HG02623 (cell line): ENCODE measurements around the gene BICRAL.
"Not testable (repeated sequence)": the region's sequence is repeated elsewhere in the genome, so short reads cannot be mapped to it uniquely, and the experiment has no call there.

Source experiments
- ATAC-seq: cut with Tn5 transposase; IDR thresholded peaks from one replicate; pipeline ENCODE4 v1.9.1; 2021; ENCODE audit warnings: moderate library complexity; ENCODE audit not compliant: unreplicated experiment

Gene BICRAL

DNA sequence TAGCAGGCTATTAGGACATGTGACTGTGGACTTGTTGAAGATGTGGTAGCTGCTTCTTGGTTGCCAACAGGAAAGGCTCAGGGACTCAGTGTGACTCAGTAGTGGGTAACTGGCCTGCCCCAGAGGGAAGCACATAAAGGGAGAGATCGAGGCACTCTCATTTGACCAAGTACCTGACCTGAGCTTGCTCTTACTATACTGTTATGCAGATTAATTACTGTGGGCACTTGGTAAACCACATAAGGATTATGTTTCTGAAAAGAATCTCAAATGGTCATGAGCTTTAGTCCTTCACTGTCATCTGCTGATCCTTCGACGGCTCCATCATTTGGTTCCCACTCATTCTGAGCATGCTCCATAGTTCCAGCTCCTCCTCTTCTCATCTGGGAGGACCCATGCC lies 49.4 kb downstream of the BICRAL start:
- no peak for ATAC-seq

DNA sequence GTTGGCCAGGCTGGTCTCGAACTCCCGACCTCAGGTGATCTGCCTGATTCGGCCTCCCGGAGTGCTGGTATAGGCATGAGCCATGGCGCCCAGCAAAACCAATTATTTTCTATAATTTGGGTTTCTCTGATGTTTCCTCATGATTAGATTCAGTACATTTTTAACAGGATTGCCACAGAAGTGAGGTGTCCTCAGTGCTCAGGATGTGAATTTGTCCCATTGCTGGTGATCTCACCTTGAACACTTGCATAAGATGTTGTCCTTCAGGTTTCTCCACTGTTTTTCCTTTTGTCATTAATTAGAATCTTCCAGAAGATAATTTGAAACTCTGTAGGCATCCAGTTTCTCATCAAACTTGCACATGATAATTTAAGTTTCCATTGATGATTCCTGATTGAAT lies 52.2 kb downstream of the BICRAL start:
- ATAC-seq, result no peak

DNA sequence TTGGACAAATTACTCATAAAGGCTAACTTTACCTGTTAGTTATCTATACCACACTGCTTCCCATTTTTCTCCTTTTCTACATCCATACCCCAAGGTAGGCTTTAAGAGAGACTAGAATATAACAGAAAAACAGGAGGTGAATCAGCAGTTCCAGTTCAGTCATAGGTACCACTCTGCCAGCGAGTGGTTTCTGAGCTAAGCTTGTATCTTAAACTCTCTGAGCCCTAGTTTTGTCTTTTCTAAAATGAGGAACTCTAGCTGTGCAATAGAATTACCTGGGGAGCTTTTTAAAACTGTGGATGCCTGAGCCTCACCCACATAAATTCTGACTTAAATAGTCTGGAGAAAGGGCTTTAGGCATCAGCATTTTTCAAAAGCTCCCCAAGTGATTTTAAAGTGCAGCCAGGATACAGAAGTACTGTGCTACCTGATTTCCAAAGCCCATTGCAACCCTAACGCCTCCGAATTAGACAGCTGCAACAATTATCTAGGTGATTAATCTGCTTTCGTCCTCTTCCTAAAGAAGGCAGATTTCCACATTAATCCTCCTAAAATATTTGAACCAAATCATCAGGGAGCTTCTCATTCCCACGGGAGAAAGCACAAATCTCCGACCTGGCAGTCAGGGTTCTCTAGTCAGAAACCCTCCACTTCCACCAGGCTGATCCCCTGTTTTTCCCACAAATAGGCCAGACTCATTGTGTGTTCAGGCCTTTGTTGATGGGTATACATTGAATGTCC lies 60.2 kb downstream of the BICRAL start:
- no peak for ATAC-seq

DNA sequence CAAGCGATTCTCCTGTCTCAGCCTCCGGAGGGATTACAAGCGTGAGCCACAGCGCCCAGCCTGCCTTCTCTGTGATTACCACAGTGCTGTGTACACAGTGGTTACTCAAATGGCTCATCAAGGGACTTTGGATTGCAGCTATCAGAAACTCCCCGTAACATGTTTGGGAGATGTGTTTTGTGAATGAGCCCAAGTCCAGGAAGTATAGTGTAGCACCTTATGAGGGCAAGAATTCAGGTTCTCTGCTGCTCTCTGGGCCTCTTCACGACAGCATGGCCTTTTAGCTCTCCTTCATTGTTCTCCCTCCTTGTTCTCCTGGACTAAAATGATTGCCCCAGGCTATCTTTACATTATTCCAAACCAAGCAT lies 63.5 kb downstream of the BICRAL start:
- no peak for ATAC-seq

DNA sequence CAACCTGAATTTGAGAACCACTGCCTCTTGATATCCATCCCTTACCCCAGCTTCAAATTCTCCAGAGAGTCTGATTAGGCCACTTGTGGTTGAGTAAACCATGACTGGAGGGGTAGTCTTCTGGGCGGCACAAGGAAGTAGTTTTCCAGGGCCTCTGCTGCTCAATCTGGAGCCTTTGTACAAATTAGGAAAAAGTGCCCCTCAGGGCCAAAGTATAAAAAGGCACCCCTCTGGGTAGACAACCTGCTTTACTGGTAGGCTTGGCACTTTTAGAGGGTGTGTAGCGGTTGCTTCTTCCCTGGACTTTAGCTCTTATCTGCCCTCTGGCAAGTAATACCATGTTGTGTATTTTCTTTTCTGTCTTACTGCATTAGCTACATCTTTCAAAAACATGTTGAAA lies 64.7 kb downstream of the BICRAL start:
- ATAC-seq, result no peak

DNA sequence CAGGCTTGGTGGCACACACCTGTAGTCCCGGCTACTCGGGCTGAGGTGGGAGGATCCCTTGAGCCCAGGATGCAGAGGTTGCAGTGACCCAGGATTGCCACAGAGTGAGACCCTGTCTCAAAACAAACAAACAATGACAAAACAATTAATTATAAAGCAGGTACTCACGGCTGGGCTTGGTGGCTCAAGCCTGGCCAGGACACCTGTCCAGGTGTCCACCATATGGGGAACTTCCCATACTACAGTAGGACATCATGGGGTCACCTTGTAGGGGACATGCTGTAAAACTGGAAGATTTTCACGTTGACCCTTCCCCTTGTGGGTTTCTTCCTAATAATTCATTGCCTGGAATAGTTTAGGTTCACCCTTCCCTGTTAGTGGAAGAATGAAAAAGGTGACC lies 66.8 kb downstream of the BICRAL start:
- ATAC-seq, result no peak

DNA sequence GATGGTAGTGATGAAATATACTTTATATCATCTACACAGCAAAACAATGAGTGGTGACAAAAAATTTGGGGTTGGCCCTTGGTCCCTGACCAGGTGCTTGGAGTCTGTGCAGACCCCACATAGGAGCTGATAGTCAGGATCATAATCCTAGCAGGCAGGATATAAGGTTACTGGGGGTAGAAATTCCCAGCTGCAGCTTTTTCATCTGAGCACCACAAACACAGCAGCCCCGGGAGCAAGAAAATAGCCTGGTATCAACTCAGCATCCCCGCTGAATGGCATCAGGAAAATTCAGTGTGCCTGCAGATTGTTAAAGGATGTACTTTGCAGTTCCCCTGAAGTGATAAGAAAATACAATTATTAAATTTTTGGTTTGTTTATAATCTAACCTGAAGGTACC lies 69.7 kb downstream of the BICRAL start:
- ATAC-seq, result no peak

DNA sequence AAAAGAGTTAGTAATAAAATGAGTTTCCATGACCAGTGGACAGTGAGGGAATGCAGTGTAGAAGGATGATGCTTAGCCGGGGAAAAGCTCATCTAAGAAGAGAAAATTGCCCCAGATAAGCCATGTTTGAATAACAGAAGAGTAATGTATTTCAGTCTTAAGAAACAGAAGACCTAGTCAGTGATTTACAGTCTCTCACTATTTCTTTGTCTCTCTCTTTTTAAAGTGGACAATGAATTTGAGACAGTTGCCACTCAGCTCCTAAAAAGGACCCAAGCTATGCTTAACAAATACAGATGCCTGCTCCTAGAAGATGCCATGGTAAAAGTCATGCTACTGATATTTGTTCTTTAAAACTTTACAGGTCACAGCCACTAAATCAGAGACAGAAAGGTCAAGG lies 78.2 kb downstream of the BICRAL start:
- ATAC-seq, result no peak

DNA sequence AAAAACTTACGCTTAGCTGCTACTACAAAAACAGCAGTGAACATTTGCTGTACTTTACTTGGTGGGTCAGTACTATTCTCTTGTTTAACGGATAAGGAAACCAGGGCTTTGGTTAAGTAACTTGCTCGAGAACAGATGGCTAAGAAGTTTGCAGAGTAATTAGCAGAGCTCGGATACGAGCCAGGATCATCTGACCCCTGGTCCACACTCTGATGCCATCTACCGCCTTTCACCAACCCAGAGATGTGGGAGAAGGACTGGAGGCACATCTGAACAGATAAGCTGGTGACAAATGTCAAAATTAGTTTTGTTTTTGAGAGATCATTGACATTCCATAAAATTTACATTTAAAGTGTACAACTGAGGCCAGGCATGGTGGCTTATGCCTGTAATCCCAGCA lies 78.6 kb downstream of the BICRAL start:
- ATAC-seq, result no peak

DNA sequence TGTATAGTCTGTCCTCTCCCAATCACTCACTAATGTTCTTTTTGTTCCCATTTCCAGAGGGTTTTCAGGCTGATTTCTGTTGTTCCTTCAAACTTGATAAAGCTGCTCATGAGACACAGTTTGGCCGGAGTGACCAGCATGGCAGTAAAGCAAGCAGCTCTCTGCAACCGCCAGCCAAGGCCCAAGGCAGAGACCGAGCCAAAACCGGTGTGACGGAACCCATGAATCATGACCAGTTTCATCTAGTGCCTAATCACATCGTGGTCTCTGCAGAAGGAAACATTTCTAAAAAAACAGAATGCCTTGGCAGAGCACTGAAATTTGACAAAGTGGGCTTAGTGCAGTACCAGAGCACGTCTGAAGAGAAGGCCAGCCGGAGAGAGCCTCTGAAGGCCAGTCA lies 82.8 kb downstream of the BICRAL start:
- no peak for ATAC-seq

DNA sequence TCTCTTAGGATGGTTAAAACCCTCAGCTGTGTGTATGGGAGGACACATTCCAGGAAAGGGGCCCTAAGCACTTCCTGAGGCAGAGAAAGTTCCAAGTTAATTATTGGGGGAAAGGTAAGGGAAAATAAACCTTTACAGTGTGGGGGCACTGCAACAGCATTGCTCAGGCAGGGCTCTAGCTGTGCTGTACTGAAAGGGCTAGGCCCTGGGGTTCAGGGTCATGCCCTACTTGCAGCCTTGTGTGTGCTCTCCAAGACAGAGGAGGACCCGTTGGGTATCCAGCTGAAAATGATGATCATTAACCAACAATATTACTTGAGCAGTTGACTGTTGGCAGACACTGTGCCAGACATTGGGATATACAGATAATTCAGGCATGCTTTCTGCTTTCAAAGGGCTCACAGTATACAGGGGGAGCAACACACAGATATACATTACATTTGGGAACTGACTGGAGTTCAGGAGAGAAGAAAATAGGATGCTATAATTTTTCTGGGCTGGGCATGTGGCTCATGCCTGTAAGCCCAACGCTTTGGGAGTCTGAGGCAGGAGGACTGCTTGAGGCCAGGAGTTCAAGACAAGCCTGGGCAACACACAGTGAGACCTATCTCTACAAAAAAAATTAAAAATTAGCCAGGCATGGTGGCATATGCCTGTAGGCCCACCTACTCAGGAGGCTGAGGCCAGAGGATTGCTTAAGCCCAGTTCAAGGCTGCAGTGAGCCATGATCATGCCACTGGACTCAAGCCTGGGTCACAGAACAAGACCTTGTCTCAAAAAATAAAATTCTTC lies 88.5 kb downstream of the BICRAL start:
- no peak for ATAC-seq

DNA sequence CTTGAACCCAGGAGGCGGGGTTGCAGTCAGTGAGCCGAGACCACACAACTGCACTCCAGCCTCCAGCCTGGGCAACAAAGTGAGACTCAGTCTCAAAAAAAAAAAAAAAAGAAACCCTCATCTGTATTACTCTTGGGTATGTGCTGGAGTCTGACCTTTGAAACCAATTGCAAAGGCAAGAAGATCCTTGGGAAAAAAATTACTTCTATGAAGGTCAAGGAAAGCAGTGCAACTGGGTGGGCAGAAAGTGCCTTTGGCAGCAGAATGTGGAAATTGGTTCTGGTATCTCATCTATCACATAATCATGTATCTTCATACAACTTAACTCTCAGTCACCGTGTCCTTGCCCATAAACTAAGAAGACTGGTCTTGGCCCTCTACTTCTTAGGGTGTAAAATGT lies 89.9 kb downstream of the BICRAL start:
- ATAC-seq, result no peak

DNA sequence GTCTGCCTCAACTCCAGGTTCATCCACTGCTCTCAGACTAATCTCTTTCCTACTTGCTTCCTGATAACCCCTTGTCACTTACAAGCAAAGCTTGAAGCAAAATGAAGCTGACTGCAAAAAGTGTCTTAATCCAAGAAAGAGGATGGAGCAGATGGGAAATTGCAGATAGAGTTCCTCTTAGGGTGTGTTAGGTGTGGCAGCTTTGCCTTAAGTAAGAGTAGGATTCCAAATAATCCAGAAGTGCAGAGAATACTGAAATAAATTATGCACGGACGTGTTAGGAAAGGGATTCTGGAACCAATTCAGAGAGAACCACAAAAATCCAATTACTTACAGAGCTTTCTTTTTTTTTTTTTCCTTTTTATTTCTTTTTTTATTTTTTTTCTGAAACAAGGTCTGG lies 91.5 kb downstream of the BICRAL start:
- ATAC-seq, result no peak

DNA sequence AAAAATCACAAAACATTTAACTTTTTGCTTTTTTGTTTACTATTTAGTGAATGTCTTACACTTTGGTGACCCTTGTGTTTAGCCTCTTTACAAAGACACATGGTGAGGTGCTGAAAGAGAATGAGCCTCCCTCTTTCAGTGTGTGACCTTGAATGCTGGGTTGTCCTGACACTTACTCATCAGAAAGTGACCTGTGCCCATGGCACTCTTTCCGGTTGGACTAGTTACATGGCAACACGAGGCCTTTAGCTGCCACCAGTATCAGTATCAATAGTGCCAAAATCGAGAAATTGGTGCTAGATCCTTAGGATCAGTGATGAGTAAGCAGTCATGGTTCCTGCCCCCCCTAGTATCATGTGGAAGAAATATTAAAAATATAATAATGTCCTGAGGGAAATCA lies 95.8 kb downstream of the BICRAL start:
- ATAC-seq, result no peak

DNA sequence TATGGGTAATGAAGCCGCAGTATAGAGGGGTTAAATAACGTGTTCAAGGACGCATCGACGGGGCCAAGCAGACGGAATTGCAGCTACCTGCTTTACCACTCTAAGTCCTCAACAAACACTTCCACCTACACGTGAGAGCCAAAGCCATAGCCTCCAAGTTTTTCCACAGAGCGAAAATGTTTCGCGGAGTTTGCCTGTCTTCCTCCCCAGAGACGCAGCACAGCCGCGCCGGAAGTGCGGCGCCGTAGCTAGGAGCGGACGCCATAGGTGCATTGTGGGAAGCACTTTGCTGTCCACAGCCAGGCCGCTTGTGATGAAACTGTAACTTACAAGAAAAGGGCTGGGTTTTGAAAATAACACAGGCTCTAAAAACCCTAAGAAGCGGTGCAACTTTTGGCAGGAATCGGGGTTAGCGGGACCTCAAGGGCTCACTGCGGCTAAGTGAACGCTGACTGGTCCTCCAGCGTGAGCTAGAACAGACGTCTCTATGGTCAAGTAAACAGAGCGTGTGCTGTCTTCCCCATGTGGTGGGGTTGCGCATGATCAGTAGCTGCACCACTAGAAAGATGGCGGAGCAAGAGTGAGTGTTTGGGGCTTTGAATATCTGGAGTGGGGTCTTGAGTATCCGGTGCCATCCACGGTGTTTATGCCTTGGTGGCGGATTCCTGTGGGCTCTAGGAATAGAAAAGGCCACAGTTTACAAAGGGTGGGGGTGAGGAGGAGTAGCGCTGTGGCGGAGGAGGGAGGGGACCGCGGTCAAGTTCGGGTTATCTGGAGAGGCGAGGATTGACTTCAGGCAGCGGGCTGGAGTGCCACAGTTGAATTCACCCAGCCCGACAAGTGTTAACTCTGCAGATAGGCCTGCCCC lies 97.8 kb downstream of the BICRAL start, which contains the start of gene RPL7L1:
Gene RPL7L1 (plus strand): TSS at position 245 of the 868 bp plus-strand sequence. CDS start 295 bp downstream, at position 540.
- peak; percentile 93 for ATAC-seq

DNA sequence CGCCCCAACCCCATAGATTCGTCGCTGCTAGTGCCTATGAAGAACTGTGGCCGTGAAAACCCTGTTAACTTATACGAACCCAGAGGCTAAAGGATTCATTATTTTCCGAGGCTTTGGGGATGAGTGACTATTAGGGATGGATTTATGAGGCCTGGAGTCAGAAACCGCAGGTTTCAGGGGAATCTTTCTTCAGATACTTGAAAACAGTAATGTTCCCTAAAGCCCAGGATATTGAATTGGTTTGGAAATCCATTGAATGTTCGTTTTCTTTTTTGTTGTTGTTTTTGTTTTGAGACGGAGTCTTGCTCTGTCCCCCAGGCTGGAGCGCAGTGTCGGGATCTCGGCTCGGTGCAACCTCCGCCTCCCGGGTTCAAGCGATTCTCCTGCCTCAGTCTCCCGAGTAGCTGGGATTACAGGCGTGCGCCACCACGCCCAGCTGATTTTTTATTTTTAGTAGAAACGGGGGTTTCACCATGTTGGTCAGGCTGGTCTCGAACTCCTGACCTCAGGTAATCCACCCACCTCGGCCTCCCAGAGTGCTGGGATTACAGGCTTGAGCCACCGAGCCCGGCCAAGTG lies 98.5 kb downstream of the BICRAL start:
- not testable (repeated sequence) for ATAC-seq

DNA sequence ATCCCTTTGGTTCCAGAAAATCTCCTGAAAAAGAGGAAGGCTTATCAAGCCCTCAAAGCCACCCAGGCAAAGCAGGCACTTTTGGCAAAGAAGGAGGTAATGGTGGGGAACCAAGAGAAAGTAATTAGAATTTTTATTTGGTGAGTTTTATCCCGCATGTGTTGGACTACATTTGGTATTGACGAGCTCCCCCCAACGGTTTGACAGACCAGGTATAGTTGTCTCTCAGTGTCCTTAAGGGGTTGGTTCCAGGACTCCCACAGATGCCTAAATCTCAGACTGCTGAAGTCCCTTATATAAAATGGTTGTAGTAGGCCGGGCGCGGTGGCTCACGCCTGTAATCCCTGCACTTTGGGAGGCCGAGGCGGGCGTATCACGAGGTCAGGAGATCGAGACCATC lies 99.0 kb downstream of the BICRAL start:
- ATAC-seq, result not testable (repeated sequence)

DNA sequence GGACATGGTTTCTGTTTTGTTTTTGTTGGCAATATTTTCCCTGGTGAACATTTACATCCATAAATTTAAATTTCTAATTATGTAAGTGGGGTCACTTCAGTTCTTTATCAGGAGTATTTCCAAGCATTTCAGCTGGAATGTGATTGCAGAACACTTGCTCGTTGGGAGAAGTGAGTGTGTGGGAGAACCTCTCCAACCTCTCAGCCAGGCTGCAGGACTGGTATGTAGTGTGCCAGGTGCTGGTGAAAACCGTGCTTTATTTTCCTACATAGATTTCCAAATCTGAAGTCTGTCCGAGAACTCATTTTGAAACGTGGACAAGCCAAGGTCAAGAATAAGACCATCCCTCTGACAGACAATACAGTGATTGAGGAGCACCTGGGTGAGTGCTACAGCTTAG lies 103.8 kb downstream of the BICRAL start:
- ATAC-seq, result no peak

DNA sequence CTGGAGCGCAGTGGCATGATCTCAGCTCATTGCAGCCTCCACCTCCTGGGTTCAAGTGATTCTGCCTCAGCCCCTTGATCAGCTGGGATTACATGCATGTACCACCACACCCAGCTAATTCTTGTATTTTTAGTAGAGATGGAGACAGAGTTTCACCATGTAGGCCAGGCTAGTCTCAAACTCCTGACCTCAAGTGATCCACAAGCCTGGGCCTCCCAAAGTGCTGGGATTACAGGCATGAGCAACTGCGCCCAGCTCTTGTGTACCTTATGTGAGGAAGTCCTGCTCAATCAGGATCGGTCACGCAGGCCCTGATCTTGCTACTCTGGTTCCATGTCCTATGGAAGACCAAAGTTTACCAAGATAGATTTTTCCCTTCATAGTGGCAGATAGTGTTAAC lies 106.3 kb downstream of the BICRAL start:
- not testable (repeated sequence) for ATAC-seq

DNA sequence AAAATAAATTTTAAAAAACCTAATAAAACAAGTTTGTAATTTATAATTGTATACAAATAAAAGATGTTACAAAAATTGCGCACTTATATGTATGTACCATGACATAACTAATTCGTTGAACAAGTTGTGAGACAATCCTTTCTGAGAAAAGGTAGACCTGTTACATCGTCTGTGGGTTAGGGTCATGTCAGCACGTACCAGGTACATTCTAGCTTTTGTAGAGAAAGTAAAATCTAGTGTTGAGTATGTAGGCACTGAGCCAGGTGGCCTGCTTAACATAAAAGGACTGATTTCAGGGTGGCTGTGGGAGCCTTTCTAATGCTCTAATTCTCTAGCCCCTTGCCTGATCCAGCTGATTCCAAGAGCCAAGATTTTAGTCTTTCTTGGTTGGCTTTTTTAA lies 108.0 kb downstream of the BICRAL start:
- no peak for ATAC-seq
